NCI-H1436 treated with DMSO at 0.1 percent for 48 hours (cell line): ENCODE measurements around the gene CSTF1.

ENCODE experiments used
- DNase-seq: peaks from one replicate; lab custom pipeline; 2025; lab: John Stamatoyannopoulos, UW

CSTF1 gene

DNA sequence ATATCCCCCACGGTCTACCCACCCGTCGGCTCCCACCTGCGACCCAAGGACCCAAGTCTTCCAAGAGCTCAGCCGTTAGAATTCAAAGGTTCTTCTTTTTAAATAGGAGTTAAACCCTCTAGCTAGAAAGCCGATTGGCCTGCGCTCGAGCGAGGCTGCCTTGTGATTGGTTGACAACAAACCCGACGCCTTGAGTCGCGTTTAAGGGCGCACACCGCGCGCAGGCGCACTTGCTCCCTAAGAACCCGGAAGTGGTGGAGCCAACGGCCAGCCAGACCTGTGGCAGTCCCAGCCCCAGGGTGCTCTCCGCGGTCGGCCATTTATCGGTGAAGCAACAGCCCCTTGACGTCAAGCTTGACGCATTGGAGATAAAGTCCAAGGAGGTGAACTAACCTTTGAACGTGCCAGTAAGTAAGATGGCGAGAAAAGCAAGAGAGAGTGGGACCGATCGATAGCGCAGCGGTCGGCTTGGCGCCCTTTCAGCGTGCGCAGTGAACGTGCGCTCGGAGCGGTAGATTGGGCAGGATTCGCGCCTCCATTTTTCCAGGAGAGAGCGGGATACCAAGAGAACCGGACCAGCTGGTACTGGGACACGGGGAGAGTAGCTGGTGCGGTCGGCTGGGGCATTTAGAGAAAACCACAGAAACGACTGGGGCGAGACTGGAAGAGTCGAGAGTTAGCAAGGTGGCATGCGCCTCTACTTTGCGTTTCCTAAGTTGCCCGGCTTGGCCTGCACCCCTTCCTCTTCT, at the start of gene CSTF1, which contains the start of gene AURKA:
TSS of gene CSTF1 (plus strand) at position 514 of the 749 bp plus-strand sequence. CDS start 2,908 bp downstream, outside the sequence.
TSS of gene AURKA (minus strand) at position 84 of the 749 bp plus-strand sequence. CDS start 4,018 bp downstream, outside the sequence.
- DNase-seq, result peak; percentile 91

DNA sequence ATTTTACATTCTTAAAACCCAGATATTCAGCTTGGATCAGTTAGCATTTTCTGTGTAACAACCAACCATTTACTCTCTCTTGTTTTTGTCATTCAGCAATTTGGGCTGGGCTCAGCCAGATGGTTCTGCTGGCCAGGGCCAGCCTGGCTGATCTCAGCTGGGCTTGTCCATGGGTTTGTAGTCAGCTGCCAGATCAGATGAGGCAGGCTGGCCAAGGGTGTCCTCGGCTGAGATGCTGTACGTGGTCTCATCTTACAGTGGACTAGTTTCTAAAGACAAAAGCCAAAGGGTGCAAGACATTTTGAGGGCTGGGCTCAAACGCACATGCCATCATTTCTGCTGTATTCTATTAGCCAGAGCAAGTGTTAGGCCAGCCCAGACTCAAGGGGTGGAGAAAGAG, 49.7 kb upstream of the CSTF1 start:
- no peak for DNase-seq

DNA sequence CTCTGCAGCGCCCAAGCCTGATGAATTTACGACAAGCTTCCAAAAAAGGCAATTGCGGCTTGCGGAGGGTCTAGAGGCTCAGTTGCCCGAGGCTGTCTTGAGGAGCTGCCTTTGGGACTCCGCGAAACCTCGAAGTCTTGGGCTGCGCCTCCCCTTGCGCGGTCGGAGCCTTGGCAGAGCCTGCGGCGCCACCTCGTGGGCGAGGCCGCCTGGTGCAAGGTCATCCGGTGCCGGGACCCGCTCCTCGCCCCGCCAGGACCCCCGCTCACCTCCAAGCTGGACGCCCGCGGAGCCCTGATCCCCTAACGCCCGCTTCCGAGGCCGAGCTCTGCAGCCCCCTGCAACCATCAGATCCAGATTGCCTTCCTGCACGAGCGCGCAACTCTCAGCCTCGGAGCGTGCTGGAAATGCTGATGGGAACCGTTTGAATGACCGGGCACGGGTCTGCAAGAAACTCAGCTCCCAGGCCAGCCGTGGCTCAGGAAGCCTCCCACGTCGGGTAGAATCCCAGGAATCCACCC, 48.5 kb upstream of the CSTF1 start:
- no peak for DNase-seq

DNA sequence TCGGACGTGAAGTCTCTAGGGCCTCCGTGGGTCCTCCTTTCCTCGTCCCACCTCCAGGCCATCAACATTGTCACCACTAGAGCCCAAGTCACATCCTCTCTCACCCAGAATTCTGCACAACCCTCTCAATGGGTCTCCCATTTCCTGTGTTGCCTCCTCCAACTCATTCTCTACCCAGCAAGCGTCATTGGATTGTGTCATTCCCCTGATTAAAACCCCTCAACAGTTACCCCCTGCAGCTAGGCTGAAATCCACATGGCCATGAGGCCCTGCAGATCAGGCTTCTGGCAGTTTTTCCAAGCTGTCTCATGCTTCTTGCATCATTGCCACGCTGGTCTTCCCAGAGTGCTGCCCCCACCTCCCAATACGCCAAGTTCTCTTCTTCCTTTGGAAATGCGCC, 46.5 kb upstream of the CSTF1 start:
- no peak for DNase-seq

DNA sequence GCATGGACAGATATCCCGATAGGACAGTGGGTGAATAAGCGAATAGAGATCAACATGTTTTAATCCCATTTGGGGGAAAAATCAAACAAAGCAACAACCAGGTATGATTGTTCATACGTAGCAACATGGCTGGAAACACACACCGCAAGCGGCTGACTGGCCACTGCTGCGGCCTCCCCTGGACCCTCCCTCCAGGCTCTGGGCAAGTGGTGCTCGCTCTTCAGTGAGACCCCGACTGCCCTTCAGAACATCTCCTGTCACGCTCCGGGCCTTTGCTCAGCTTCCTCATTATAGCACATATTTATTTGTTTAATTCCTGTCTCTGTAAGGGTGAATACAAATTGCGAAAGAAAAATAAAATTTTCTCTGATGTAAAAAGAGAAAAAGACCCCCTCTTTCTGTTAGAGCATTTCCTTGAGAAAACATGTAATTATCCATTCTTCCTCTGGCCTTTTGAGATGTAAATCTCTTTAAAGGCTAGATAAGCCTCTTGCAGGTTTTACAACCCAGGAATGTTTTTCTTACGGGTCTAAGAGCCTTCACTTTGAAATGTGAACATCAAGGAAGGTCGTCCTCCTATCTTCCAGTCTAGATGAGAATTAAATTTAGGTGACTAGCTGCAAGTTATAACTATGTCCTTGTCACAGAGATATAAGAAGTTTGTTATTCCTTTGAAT, 44.7 kb upstream of the CSTF1 start:
- DNase-seq, result no peak

DNA sequence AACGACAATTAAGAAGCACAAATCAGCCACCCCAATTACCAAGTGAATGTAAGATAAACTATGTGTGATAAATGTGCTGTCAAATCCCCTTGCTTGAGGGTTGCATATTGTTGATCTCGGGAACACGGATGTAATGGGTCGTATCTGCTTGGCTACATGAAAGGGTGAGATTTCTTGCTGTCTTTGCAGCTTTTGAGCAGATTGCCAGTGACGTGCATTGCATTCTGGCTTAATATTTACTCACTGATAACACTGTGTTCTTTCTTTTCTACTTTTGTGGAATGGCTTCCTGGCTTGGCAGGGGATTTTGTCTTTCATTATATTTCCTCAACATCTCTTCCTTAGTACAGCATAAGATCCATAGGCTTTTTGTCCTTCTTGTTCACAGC, 44.1 kb upstream of the CSTF1 start:
- no peak for DNase-seq

DNA sequence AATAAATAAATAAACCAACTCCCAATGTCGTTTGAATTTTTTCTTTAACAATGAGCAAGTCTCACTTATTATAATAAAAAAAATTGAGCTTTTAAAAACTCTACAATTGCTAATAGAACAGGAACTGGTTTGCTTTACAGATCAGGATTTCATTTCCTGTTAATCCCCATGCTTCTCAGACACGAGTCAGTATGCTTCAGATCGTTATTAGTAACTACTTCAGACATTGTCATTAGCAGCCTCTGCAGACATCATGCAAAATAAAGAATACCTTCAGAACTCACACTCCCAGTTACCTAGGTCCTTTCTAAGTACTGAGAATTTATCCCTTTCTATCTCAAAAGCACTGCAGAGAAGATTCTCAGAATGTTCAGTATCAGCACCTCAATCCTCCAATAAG, 43.7 kb upstream of the CSTF1 start:
- no peak for DNase-seq

DNA sequence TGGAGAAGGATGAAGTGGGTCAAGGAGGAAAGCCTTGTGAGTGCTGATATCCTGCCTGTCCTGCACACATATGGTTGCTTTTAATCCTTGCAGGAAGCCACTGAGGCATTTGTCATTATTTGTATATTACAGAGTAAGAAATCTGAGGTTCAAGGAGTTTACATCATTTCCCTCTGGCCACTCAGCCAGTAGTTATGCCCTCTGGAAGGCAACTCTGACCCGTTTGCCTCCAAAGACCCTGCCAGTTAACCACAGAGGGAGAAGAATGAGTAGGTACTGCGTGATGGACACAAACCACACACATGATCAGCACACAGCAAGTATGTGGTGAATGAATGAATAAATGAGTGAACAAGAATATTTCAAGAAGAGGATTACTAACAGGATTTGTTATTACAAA, 41.6 kb upstream of the CSTF1 start:
- DNase-seq, result no peak

DNA sequence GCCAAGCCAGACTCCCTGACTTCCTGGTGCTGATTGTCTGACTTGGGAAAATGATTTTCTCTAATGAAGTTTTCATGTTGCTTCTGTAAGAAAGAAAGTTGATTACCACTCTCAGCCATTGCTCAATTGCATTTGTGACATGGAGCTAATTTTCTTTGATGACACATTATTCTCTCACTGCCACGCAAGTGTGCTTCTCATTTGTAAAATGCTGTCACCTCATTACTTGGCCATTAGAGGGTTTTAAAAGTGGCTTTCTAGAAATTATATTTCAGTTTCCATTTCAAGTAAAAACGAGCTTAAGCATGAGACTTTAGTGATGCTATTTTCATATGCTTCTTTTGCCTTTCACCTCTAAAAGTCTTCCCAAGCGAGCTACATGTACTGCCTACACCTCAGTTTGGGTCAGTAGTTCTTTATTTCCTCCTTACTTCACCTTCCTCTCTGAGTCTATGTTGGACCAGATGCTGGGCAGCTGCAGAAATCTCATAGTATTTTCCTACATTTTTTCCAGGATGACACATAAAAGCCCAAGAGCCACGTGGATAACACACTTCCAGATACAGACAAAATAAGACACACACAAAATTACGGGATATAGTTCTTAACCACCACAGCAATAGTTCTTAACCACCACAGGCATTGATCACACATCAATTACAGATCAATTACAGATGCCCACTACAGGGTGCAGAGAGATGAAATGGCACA, 39.9 kb upstream of the CSTF1 start:
- no peak for DNase-seq

DNA sequence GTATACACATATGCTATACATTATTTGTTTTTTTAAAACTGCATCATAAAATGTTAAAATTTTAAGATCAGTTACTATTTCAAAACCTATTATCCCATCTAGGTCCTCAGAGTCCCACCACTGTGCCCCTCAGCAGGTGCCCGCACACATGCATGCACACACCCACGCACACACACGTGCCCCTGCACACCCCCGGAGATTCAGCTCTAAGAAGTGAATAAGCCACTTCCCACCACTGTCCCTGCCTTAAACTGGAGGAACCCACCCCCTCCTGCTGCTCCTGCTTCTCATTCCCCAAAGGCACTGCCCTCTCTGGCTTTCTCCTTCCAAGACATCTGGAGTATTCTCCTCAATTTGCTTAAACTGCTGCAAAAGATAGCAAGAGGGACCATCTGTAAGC, 39.1 kb upstream of the CSTF1 start:
- DNase-seq, result no peak

DNA sequence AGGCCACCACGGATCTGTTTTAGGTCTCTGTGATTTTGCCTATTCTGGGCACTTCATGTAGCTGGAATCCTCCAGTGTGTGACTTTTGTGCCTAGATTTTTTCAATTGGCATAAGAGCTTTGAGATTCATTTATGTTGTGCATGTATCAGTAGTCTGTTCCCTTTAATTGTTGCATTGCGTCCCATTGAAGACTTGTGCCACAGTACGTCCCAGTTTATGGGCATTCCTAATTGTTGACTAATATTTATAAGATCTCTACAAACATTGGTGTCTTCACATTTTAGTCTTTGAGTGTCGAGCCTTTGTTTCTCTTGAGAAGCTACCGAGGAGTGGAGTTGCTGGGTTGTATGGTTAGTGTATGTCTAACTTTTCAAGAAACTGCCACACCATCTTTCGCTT, 34.4 kb upstream of the CSTF1 start:
- no peak for DNase-seq

DNA sequence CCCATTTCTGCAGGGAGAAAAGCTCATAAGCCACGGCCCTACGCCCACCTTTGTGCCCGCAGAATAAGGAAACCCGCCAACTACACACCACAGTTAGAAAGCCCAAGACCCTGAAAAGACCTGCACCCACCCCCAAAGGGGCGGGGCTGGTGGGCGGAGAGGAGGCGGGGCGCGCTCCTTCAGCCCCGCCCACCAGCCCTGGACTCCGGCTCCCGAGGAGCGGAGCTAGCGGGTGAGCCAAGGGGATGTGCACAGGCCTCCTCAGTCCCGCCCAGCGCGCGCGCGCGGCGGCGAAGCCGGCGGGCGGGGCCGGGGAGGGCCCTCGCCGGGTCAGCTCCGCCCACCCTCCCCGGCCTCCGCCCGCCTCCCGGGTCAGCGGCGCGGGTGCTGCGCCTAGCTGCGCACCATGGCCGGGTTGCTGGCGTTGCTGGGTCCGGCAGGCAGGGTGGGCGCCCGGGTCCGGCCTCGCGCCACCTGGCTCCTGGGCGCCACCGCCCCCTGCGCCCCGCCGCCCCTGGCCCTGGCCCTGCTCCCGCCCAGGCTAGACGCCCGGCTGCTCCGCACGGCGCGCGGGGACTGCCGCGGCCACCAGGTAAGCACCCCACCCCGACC, 33.7 kb upstream of the CSTF1 start, which contains the start of gene FAM210B:
TSS of gene FAM210B (plus strand) at position 375 of the 612 bp plus-strand sequence. CDS start at position 407, 32 bp downstream.
- DNase-seq, result peak; percentile 44

DNA sequence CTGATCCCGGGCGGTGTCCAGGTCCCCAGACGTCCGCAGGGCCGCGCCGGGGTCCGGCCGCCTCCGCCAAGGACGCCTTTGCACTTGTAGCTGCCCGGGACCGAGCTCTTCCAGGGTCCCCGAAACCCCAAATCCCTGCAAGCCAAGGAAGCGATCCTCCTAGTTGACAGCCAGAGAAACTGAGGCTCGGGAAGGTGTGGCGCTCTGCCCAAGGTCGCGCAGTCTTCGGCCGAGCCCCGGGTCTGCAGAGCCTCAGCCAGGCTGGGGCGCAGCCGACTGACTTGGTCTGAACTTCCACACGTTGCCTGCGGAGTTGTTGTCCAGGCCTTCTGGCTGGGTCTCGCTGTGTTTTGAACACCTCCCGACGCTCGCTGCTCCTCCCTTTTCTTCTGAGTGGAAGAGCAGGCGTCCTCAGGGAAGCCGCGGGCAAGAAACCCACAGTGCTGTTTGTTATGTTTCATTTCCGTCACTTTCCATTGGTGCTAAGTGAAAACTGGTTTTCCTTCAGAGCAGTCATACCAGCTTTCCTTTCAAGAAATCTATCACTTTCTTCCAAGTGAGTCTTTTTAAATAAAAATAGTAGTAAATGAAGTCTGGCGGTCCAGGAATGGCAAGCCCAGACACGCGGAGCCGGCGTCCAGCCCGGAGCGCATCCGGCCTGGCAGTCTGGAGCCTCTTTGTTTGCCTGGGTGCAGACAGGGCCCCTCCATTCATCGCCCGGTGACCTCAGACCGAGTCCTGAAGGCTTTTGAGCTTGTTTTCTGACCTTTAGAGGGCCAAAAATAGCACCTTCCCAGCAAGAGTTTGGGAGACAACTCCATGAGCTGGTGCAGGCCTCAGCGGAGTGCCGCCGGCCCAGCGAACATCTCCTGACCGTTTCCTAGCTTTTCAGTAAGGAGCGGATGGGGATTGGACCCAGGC, 33.0 kb upstream of the CSTF1 start:
- no peak for DNase-seq

DNA sequence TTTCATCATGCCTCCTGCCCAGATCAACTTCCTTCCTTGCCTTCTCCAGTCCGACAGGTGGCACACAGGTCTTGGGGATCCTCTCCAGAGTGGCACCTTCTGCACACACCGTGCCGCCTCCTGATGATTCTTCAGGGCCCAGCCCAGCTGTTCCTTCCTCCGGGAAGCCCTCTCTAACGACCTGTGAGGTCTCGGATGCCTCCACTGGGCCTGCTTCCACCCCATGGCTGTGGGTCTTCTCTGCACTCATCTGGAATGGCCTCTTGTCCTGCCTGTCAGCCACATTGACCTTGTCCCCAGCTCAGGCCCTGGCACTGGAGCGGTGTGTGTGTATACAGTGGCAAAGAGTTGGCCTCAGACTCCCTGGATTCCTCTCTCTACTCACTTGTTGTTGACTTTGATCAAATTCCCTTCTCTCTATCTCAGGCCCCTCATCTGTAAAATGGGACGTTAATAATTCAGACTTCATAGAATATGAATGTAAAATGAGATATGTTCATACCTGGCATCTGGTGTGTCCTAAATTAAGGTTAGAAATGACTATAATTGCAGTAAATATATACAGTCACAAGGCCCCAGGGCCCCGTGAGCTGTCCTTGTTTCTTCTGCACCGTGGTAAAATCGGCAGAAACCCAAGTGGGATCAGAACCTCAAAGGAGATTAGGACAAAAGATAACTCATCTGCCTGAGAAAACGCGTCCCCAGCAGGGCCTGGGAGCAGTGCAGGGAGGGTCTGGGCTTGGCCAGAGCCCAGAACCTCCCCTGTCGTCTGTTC, 32.1 kb upstream of the CSTF1 start:
- DNase-seq, result no peak

DNA sequence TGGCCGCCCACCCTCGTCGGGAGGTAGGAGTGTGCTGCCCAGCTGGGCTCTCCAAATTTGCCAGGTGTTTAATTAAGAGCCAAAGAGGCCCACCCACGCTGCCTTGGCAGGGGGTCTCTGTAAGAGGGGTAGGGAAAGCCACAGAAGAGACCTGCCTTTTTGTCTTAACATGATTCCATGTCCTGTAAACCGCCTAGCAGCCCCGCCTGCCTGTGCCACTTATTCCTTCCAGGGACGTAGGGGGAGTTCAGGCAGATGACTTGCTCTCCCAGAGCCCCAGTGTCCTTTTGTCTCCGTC, 31.6 kb upstream of the CSTF1 start:
- no peak for DNase-seq

DNA sequence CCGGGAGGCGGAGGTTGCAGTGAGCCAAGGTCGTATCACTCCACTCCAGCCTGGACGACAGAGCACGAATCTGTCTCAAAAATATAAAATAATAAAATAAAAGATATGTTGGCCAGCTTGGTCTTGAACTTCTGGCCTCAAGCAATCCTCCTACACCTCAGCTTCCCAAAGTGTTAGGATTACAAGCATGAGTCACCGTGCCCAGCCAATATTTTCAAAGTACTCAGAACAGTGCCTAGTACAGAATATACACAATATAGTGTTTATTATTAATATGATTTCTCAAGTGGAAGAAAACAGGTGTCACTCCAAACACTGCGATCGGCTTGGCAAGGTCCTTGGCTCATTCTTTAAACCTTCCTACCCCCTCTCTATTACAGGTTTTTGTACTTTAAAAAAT, 30.5 kb upstream of the CSTF1 start:
- no peak for DNase-seq

DNA sequence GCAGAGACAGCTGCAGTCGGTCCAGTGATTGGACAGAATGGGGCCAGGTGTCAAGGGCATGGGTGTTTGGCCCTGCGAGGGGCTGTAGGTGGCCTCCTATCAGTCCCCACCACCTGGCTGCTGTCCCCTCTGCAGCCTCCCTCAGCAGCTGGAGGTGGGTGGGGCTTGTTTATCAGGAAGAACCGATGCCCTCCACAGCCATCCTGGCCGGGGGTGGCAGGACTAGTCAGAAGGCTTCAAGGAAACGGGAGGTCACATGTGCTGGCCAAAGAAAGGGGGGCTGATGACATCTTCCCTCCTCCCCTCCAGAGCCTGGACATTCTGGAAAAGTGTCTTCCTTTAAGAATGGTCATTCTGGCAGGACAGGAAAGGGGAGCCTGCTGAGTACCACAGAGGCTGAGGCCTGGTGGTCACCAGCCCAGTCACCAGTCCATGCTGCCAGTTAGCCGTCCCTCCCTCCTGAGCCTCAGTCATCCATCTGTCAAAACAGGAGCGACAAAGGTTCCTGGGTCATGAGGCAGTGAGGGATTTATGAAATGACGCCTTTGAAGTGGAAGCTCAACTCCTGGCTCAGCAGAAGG, 29.5 kb upstream of the CSTF1 start:
- no peak for DNase-seq

DNA sequence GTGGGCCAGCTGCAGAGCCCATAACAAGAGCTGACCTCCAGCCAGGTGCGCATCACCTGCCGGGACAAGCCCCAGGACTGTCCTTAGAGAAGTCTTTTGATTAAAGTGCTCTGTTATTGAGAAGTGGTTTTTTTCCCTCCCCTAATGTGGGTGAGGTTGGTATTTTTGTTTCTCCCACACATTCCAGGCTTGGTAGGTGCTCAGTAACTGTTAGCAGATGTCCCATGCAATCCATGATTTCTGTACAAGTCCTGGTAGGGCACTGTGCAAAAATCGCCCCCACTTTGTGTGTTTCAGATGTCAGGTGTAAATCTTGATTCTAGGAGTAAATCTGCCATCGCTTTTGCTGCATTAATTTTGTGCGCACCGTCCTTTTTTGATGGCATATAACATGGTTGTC, 29.0 kb upstream of the CSTF1 start:
- no peak for DNase-seq

DNA sequence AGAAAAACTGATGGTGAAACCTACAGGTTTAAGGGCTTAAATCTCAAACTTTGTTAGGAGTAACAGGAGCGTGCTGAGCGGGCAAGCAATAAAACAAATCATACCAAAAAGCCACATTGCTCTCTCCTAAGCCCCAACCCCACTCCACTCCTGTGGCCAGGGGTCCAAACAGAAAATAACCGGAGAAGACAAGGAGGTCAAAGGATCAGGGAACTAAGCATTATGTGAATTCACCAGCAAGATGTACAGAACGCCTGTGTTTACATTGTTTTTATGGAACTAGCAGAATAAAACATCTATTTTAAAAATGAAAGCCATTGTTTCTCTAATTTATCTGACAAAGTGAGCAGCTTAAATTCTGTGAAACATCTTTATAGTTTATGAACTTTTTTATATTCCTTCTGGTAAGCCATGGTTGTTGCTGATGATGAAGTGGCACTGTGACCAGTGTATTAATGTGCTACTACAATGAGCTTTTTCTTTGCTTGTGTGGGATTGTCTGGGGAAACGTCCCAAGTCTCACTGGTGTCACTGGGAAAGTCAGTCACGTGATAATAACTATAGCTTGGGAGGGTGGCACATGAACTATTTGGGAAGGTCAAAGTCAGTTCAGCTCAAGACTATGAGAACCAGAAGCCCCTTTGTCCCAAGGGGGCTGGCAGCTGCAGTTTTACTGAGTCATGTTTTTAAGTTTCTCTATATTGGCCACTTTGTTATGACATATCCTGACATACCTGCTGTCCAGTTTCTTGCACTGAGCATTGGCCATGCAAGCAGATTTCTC, 23.9 kb upstream of the CSTF1 start:
- DNase-seq, result no peak
